Measurements from ENCODE around the gene CYP4B1. TPM values are rescaled to one million over a fixed set of nuclear protein-coding genes. Genes with fewer than 3 reads are reported as not detected.

CYP4B1 gene
- total and polyA plus RNA-seq, 4 donors: 0.18 to 0.59 (median 0.18) TPM; not detected in 1

DNA sequence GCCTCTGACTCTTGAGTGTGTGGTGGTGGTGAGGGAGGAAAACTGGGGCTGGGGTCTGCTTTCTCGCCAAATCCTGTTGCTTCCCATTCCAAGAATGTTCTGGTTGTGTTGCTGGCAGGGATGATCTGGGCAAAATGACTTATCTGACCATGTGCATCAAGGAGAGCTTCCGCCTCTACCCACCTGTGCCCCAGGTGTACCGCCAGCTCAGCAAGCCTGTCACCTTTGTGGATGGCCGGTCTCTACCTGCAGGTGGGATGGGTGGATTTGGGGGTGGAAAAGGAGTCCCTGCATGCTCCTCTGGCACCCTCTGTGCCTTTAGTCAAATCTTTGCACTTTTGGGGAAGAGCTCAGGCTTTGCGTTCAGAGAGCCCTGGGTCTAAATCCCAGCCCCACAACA is 18.1 kb downstream of the CYP4B1 start:
- H3K9ac ChIP-seq (ENCODE audit: low read depth in 1 of 2, low read length in 2 of 2): no peak overlapping the region
- no peaks in the 10 kb centered on the region for H3K36me3 ChIP-seq (ENCODE audit: control insufficient read depth in 4 of 4, insufficient read depth in 3 of 4, low read depth in 1 of 4, low read length in 3 of 4)
- DNase-seq (ENCODE audit: low spot score): no peak
- 92% methylated on average over 5 of the region's 5 CpGs for WGBS
- no peak overlapping the region for H3K27ac ChIP-seq (ENCODE audit: low read depth in 1 of 2, low read length in 2 of 2)
- H3K27me3 ChIP-seq (ENCODE audit: control insufficient read depth in 4 of 4, insufficient read depth in 4 of 4, low read length in 3 of 4): no peaks in the 10 kb centered on the region
- TF ChIP-seq HNF4G (IDR thresholded peaks at IDR 0.05) (no peak), SP1 (IDR thresholded peaks at IDR 0.05) (no peak), RAD21 (IDR thresholded peaks at IDR 0.05) (no peak), HNF4A (conservative IDR thresholded peaks at IDR 0.05) (no peak), JUND (IDR thresholded peaks at IDR 0.05) (no peak), NR2F2 (IDR thresholded peaks at IDR 0.05) (no peak), EGR1 (IDR thresholded peaks at IDR 0.05; ENCODE audit: low read depth in 2 of 2) (no peak), ZBTB33 (IDR thresholded peaks at IDR 0.05) (no peak), YY1 (IDR thresholded peaks at IDR 0.05) (no peak), GABPA (IDR thresholded peaks at IDR 0.05 in 1 of 2, conservative IDR thresholded peaks at IDR 0.05 in 1 of 2) (no peak), RXRA (IDR thresholded peaks at IDR 0.05) (no peak), REST (IDR thresholded peaks at IDR 0.05) (no peak), TAF1 (conservative IDR thresholded peaks at IDR 0.05) (no peak), FOXA1 (IDR thresholded peaks at IDR 0.05) (no peak), ATF3 (IDR thresholded peaks at IDR 0.05) (no peak), FOXA2 (IDR thresholded peaks at IDR 0.05) (no peak)
- TF ChIP-seq, protein P1, sequence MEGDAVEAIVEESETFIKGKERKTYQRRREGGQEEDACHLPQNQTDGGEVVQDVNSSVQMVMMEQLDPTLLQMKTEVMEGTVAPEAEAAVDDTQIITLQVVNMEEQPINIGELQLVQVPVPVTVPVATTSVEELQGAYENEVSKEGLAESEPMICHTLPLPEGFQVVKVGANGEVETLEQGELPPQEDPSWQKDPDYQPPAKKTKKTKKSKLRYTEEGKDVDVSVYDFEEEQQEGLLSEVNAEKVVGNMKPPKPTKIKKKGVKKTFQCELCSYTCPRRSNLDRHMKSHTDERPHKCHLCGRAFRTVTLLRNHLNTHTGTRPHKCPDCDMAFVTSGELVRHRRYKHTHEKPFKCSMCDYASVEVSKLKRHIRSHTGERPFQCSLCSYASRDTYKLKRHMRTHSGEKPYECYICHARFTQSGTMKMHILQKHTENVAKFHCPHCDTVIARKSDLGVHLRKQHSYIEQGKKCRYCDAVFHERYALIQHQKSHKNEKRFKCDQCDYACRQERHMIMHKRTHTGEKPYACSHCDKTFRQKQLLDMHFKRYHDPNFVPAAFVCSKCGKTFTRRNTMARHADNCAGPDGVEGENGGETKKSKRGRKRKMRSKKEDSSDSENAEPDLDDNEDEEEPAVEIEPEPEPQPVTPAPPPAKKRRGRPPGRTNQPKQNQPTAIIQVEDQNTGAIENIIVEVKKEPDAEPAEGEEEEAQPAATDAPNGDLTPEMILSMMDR (IDR thresholded peaks at IDR 0.05; ENCODE audit: low read depth, low read length, missing input control): no peak
- TF ChIP-seq, protein P2, sequence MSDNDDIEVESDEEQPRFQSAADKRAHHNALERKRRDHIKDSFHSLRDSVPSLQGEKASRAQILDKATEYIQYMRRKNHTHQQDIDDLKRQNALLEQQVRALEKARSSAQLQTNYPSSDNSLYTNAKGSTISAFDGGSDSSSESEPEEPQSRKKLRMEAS (IDR thresholded peaks at IDR 0.05): no peak
- H3K9me3 ChIP-seq (ENCODE audit: control insufficient read depth in 4 of 4, low read length in 3 of 4): no peaks in the 10 kb centered on the region
- H3K4me3 ChIP-seq (ENCODE audit: low read depth in 1 of 3, low read length in 3 of 3): no peak overlapping the region
- H3K4me1 ChIP-seq (ENCODE audit: control insufficient read depth in 4 of 4, insufficient read depth in 4 of 4, low read length in 3 of 4): no peaks in the 10 kb centered on the region

Data from liver (tissue), 9 donors.